GM18858 (cell line): Measurements from ENCODE around the gene SSX2IP.

Source experiments
- ATAC-seq: cut with Tn5 transposase; IDR thresholded peaks from one replicate; pipeline ENCODE4 v1.9.1; 2021; ENCODE audit not compliant: unreplicated experiment

The SSX2IP gene

DNA sequence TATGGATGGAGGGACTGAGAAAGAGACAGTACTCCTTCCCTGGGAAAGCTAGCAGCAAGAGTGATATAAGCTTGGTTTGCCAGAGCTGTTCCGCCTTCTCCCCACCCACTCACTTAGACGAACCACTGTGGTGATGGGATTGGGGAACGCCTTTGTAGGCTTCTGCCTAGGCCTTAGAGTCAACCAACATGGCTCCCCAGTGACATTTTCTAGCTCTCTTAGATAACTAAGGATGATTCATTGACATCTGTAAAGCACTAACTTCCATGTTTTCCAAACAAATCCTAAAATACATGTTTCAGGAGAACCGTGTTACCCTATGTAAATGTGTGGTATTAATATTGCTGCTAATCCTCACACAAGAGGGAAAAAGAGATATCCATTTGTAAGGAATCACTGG, 21.6 kb upstream of the SSX2IP start:
- no peak for ATAC-seq

GRCh38 chr1:84711121-84711520, 20.9 kb upstream of the SSX2IP start:
- no peak for ATAC-seq

DNA sequence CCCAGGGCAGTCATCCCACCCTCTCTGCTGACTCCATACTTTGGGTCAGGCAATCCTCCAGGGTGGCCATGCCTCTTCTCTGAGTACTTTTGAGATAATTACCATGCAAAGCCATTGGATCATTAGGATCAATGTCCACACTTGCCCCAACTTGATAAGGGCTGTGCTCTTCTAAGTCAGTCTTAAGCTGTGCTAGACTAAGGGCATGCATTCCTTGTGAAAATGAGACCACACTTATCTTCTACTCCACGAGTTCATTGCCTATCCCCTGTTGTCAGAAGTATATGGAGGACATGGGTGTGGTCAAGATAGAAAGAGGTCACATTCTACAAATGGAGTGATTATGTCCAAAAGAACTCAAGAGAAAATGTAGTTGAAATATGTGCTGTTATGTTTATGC, 18.9 kb upstream of the SSX2IP start:
- no peak for ATAC-seq

DNA sequence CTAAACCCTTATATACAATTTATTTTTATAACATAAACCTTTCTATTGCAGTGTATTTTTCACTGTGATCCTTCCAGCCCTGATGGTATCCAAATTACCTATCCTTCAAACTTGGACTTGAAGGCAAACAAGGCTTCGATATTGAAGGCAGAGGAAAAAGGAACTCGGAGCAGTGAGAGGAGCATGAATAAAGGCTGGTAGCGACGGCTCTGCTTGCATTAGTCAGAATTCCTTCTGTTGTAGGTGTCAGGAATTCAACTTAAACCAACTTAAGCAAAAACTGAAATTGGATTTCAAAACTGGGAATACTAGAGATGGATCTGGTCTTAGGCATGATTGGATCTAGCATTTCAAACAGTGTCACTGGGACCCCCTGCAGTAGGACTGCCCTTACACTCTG, 17.8 kb upstream of the SSX2IP start:
- ATAC-seq = no peak

- ATAC-seq = no peak
Measured at GRCh38 chr1:84705513-84705912, 15.3 kb upstream of the SSX2IP start.

DNA sequence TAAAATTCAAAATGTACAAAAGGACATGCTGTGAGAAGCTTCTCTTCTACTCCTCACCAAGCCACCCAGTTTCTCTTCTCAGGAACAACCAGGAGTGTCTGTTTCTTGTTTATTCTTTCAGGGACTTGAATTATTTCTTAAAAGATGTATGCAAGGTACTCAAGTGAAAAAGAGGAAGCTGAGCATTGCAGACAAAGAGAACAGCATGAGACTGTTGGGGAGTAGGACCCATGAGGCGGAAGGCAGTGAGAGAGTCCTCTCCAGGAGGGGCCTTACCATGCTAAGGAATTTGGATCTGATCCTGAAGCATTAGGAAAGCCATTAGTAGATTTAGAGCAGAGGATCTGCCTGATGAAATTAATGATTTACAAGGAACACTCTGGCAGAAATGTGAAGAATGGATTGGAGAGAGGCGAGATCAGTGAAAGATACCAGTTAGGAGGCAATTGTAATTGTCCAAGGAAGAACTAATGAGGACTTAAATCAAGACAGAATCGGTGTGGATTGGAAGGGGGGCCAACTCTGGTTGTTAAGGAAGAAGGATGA, 14.7 kb upstream of the SSX2IP start:
- no peak for ATAC-seq

- no peak for ATAC-seq
Measured at GRCh38 chr1:84703431-84703830, 13.2 kb upstream of the SSX2IP start.

DNA sequence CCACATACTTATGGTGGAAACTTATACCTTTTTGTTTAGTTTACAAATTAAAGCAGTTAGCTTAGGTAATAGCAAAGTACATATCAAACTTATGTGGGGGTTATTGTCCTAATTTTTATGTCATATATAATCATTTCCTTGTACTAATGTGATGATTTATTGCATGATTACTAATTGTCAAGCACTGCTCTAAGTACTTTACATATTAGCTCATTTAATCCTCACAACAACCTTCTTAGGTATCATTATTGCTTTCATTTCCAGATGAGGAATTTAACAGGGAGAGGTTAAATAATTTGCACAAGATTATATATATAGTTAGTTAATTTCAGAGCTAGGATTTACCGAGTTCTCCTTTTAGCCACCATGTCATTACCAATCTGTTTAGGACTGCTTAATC, 11.9 kb upstream of the SSX2IP start:
- ATAC-seq = no peak

GRCh38 chr1:84701376-84701775, 11.1 kb upstream of the SSX2IP start:
- ATAC-seq = no peak

- peak; percentile 78 for ATAC-seq
Measured at GRCh38 chr1:84700070-84700469, 9.8 kb upstream of the SSX2IP start.

- no peak for ATAC-seq
Measured at GRCh38 chr1:84698151-84699110, 8.2 kb upstream of the SSX2IP start.

DNA sequence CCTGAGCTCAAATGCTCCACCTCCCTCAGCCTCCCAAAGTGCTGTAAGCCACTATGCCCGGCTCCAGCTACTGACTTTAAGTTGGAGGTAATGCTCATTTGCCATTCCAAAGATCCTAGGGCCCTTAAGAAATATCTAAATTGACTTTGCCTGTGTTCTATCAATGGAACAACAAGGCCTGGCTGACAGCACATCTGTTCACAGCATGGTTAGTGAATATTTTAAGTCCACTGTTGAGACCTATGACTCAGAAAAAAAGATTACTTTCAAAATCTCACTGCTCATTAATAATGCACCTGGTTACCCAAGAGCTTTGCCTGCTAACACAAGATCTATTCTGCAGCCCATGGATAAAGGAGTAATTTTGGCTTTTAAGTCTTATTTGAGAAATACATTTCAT, 3.5 kb upstream of the SSX2IP start:
- ATAC-seq = no peak

DNA sequence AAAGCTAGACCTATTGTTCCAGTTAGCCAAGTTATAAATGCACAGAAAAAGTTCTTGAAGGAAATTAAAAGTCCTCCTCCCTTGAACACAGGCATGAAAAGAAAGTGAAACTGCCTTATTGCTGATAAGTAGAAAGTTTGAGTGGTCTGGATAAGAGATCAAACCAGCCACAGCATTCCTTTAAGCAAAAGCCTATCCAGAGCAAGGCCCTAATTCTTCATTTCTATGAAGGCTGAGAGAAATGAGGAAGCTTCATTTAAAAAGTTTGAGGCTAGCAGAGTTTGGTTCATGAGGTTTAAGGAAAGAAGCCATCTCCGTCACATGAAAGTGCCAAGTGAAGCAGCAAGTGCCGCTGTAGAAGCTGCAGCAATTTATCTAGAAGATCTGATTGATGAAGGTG, 2.7 kb upstream of the SSX2IP start:
- no peak for ATAC-seq

DNA sequence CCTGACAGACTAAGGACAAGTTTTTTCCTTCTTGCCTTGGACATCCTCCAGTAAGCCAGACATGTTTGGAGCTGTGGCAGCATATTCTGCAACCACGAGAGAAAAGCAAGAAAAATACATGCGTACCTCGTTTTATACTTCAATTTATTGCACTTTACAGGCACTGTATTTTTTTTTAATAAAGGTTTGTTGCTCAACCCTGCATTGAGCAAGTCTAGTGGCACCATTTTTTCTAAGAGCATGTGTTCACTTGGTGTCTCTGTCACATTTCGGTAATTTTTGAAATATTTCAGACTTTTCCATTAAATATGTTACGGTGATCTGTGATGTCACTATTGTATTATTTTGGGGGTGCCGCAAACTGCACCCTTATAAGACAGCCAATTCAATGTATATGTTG, 2.1 kb upstream of the SSX2IP start:
- no peak for ATAC-seq

- ATAC-seq = no peak
Measured at GRCh38 chr1:84691122-84691783, 992 bp upstream of the SSX2IP start.

- peak; percentile 20 for ATAC-seq
Measured at GRCh38 chr1:84689514-84690396, 506 bp downstream of the SSX2IP start.

DNA sequence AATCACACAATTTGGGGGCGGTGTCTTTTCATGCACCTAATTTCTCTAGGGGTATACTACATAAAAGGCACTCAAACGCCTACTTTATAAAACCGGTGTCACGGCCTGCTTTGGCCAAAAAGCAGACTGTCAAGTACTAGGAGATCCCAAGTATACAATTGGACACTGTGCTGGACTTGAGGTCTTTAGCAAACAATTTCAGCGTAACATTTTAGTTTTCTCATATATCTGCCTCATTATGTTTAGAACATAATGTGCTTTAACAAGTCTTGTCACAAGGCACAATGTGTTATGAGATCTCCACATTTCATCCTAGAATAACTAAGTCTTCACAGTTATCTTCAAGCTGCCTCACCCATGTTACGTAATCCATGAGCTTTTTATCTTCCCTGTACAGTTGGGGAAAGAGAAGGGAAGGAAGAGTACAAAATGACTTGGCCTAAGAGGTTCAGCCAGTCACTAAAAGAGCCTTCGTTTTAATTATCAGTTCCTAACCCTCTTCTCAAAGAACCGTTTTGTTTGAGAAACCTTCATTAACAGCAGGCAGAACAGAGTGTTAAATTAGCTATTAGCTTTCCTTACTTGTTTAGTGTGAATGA, 1.7 kb downstream of the SSX2IP start:
- ATAC-seq = no peak

GRCh38 chr1:84687714-84688462, 2.4 kb downstream of the SSX2IP start:
- ATAC-seq = no peak

GRCh38 chr1:84686223-84686622, 4.0 kb downstream of the SSX2IP start:
- ATAC-seq = no peak

DNA sequence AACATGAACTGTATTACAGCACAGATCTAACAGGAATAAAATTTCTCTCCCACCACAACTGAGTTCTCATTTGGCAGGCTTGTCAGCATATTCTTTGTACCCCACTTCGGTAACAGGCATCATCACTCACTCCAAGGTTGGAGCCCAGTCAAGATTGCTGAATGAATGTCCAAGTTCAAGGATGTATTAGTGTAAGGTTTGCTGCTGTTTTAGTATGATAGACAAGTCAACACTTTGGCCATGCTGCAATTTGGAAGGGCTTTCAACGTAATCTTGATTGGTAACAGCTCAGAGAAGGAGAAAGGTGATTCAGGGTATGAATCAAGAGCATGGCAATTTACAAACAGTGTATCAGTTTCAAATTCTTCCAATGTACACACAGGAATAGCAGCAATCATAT, 6.8 kb downstream of the SSX2IP start:
- no peak for ATAC-seq
